Caco-2 (cell line): Measurements from ENCODE around the gene FOXL2. TPM values are rescaled to one million over a fixed set of nuclear protein-coding genes. Genes with fewer than 3 reads are reported as not detected.

Experiments used
- BruUV-seq: library from RNA; stranded (reverse); fragments of 400-500 nt; replicated peaks from 2 replicates; lab custom pipeline; 2021; lab: Mats Ljungman, UMichigan
- CTCF ChIA-PET: fragments of 300-600 bp; sonication (Branson Sonifier 250); formaldehyde crosslinking; loops from one replicate; lab custom pipeline; 2022; ENCODE audit warnings: antibody characterized with exemption; lab: Charles Lee
- POLR2A ChIA-PET: fragments of 300-600 bp; sonication (Branson Sonifier 250); formaldehyde crosslinking; loops from one replicate; lab custom pipeline; 2022; ENCODE audit warnings: antibody characterized with exemption; lab: Charles Lee
- DNase-seq, 2 experiments: peaks; one replicate each; pipeline versions ENCODE4 v3.0.0 to v3.0.0-alpha.2; 2020 to 2022
- H3K27me3 ChIP-seq: replicated peaks from 2 replicates; pipeline ENCODE4 v1.6.0; 2011; ENCODE audit warnings: low read length; ENCODE audit not compliant: control insufficient read depth, insufficient read depth
- H3K36me3 ChIP-seq: 2 replicates; pipeline ENCODE4 v1.5.1; 2011; ENCODE audit warnings: low read length; ENCODE audit not compliant: control insufficient read depth, insufficient read depth
- H3K4me1 ChIP-seq: fragments of 250-450 bp; sonication (Bioruptor Pico); 2 replicates; pipeline ENCODE4 v1.5.1; 2020; ENCODE audit warnings: mild to moderate bottlenecking
- H3K4me3 ChIP-seq: 2 replicates; pipeline ENCODE4 v1.5.1; 2011; ENCODE audit warnings: low read depth, mild to moderate bottlenecking, control low read depth, low read length
- H3K9me3 ChIP-seq: fragments of 250-450 bp; sonication (Bioruptor Pico); 2 replicates; pipeline ENCODE4 v1.5.1; 2020; ENCODE audit warnings: mild to moderate bottlenecking, moderate library complexity
- H3K27ac Mint-ChIP-seq: one replicate; pipeline ENCODE4 v1.8.0; 2022; ENCODE audit warnings: mixed read lengths; ENCODE audit not compliant: unreplicated experiment
- H3K27me3 Mint-ChIP-seq: one replicate; pipeline ENCODE4 v1.8.0; 2022; ENCODE audit warnings: mixed read lengths; ENCODE audit not compliant: insufficient read depth, unreplicated experiment
- H3K36me3 Mint-ChIP-seq: one replicate; pipeline ENCODE4 v1.8.0; 2022; ENCODE audit warnings: mild to moderate bottlenecking, mixed read lengths; ENCODE audit not compliant: insufficient read depth, unreplicated experiment
- H3K4me1 Mint-ChIP-seq: one replicate; pipeline ENCODE4 v1.8.0; 2022; ENCODE audit warnings: low read depth, mixed read lengths; ENCODE audit not compliant: unreplicated experiment
- H3K4me3 Mint-ChIP-seq: one replicate; pipeline ENCODE4 v1.8.0; 2022; ENCODE audit warnings: mild to moderate bottlenecking, moderate library complexity, mixed read lengths; ENCODE audit not compliant: unreplicated experiment
- H3K9me3 Mint-ChIP-seq: one replicate; pipeline ENCODE4 v1.8.0; 2022; ENCODE audit warnings: mixed read lengths; ENCODE audit not compliant: unreplicated experiment
- CTCF ChIP-seq, 2 experiments: fragments of 200-600 bp in 1 of 2; IDR thresholded peaks; 1 replicate in 1 of 2; 2 replicates in 1 of 2; pipeline versions ENCODE4 v1.5.1 to v1.8.0; 2011 to 2022; ENCODE audit warnings: antibody characterized with exemption in 1 of 2, control low read depth in 1 of 2, inconsistent platforms in 1 of 2, low read depth in 1 of 2, low read length in 1 of 2, mild to moderate bottlenecking in 1 of 2, moderate library complexity in 1 of 2; ENCODE audit not compliant: insufficient read depth in 1 of 2, severe bottlenecking in 1 of 2, unreplicated experiment in 1 of 2
- intact Hi-C: fragments of 100-400 bp; cut with micrococcal nuclease; formaldehyde crosslinking; loops from one replicate; pipeline ENCODE4 v1.10.0; 2022; ENCODE audit not compliant: unreplicated experiment
- total RNA-seq: library from RNA; stranded (reverse); gene quantifications from 2 replicates; pipeline ENCODE4 v1.2.3, GENCODE V29; 2022

Gene FOXL2
- total RNA-seq, 1 experiment from 2014 or later, result 1.8 TPM

DNA sequence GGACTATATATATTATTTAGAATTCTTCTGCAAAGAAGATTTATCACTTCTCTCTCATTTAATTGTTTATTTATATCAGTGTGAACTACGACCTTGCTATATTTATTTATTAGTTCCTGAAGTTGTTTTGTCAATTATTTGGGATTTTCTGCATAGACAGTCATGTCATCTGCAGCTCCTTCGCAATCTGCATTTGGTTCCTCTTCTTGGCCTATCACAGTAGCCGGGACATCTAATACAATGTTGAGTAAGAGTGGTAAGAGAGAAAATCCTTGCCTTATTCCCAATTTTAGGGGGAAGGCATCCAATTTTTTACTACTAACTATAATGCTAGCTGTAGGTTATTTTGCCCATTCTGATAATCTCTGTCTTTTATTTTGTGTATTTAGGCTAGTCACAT lies 39.4 kb downstream of the FOXL2 start:
- Mint-ChIP-seq H3K36me3 (no peaks in the 10 kb centered on the region), H3K9me3 (no peaks in the 10 kb centered on the region), H3K27ac (no peak overlapping the region), H3K4me1 (no peaks in the 10 kb centered on the region), H3K4me3 (no peak overlapping the region), H3K27me3 (no peaks in the 10 kb centered on the region)
- H3K27me3 ChIP-seq, result no peaks in the 10 kb centered on the region
- ChIA-PET POLR2A (no interaction called here), CTCF (no interaction called here)
- H3K36me3 ChIP-seq, result no peaks in the 10 kb centered on the region
- no TSS peak for BruUV-seq
- H3K9me3 ChIP-seq, result no peaks in the 10 kb centered on the region
- no peak for DNase-seq
- intact Hi-C loops, result no loop called here
- H3K4me1 ChIP-seq, result no peaks in the 10 kb centered on the region
- H3K4me3 ChIP-seq, result no peak overlapping the region
- TF ChIP-seq CTCF (IDR thresholded peaks at IDR 0.05; ENCODE audit: insufficient read depth in 1 of 2, low read depth in 1 of 2, low read length in 1 of 2, severe bottlenecking in 1 of 2, unreplicated experiment in 1 of 2), result no peak

- H3K36me3 ChIP-seq, result no peaks in the 10 kb centered on the region
- H3K4me1 ChIP-seq, result no peaks in the 10 kb centered on the region
- no peaks in the 10 kb centered on the region for H3K9me3 ChIP-seq
- H3K4me3 ChIP-seq, result no peak overlapping the region
- POLR2A ChIA-PET, result no interaction called here
- no peak for DNase-seq
- no peaks in the 10 kb centered on the region for H3K27me3 ChIP-seq
- H3K36me3 Mint-ChIP-seq, result no peaks in the 10 kb centered on the region
- BruUV-seq, result no TSS peak
- intact Hi-C loops, result no loop called here
- no peak overlapping the region for H3K4me3 Mint-ChIP-seq
- H3K27ac Mint-ChIP-seq, result no peak overlapping the region
- H3K9me3 Mint-ChIP-seq, result no peaks in the 10 kb centered on the region
- TF ChIP-seq CTCF (IDR thresholded peaks at IDR 0.05; ENCODE audit: insufficient read depth in 1 of 2, low read depth in 1 of 2, low read length in 1 of 2, severe bottlenecking in 1 of 2, unreplicated experiment in 1 of 2), result no peak
- H3K4me1 Mint-ChIP-seq, result no peaks in the 10 kb centered on the region
- CTCF ChIA-PET, result no interaction called here
- H3K27me3 Mint-ChIP-seq, result no peaks in the 10 kb centered on the region
Observed at GRCh38 chr3:138902171-138902570, 44.8 kb downstream of the FOXL2 start.

DNA sequence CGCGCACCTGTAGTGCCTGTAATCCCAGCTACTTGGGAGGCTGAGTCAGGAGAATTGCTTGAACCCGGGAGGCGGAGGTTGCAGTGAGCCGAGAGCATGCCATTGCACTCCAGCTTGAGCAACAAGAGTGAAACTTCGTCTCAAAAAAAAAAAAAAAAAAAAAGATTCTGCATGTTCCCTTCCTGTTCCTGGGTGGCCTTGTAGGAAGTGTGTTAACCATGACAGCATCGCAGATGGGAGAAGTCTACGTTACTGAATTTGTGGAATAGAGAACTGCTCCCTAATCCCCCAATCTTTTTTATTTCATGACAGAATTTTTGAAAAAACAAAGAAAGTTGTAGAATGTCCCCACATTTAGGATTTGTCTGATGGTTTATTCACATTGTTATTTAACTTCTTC lies 45.4 kb downstream of the FOXL2 start:
- intact Hi-C loops, result no loop called here
- no peaks in the 10 kb centered on the region for H3K27me3 Mint-ChIP-seq
- no TSS peak for BruUV-seq
- H3K4me3 ChIP-seq, result no peak overlapping the region
- no peaks in the 10 kb centered on the region for H3K27me3 ChIP-seq
- no peak for TF ChIP-seq CTCF (IDR thresholded peaks at IDR 0.05; ENCODE audit: insufficient read depth in 1 of 2, low read depth in 1 of 2, low read length in 1 of 2, severe bottlenecking in 1 of 2, unreplicated experiment in 1 of 2)
- CTCF ChIA-PET, result no interaction called here
- no peaks in the 10 kb centered on the region for H3K9me3 ChIP-seq
- no peak overlapping the region for H3K27ac Mint-ChIP-seq
- H3K4me1 ChIP-seq, result no peaks in the 10 kb centered on the region
- H3K36me3 Mint-ChIP-seq, result no peaks in the 10 kb centered on the region
- POLR2A ChIA-PET, result no interaction called here
- H3K36me3 ChIP-seq, result no peaks in the 10 kb centered on the region
- H3K4me3 Mint-ChIP-seq, result no peak overlapping the region
- no peak for DNase-seq
- H3K4me1 Mint-ChIP-seq, result no peaks in the 10 kb centered on the region
- no peaks in the 10 kb centered on the region for H3K9me3 Mint-ChIP-seq
